ENCODE results near the gene PPA2. TPM values are rescaled to one million over a fixed set of nuclear protein-coding genes. Genes with fewer than 3 reads are reported as not detected.

PPA2 gene
- total and polyA plus RNA-seq, 2 donors (not counting 1 experiment from before 2014, with no cell fraction given) = 74.6 to 82.6 TPM

- Histone ChIP-seq H3K36me3 (ENCODE audit: control insufficient read depth, insufficient read depth, low read length) (no peaks in the 10 kb centered on the region), H4K20me1 (ENCODE audit: control insufficient read depth, extremely low read depth, insufficient read depth, low read length) (no peaks in the 10 kb centered on the region), H2AFZ (ENCODE audit: low read length) (no peak overlapping the region), H3K9me3 (ENCODE audit: control insufficient read depth, insufficient read depth, low read depth, low read length) (no peaks in the 10 kb centered on the region), H3K27ac (ENCODE audit: insufficient read depth, low read length) (no peak overlapping the region), H3K27me3 (ENCODE audit: control insufficient read depth, insufficient read depth, low read length) (no peaks in the 10 kb centered on the region), H3K4me1 (ENCODE audit: control insufficient read depth, extremely low read depth, insufficient read depth, low read length) (no peaks in the 10 kb centered on the region), H3K79me2 (ENCODE audit: control insufficient read depth, insufficient read depth, low read length) (no peaks in the 10 kb centered on the region), H3K4me2 (ENCODE audit: extremely low read depth, insufficient read depth, low read length) (no peak overlapping the region), H3K9ac (ENCODE audit: insufficient read depth, low read length) (no peak overlapping the region), H3K4me3 (replicated peaks in 1 of 4; ENCODE audit: control extremely low read depth in 1 of 4, insufficient read depth in 1 of 4, low read depth in 3 of 4, low read length in 4 of 4) (no peak overlapping the region)
- TF ChIP-seq, protein P1, sequence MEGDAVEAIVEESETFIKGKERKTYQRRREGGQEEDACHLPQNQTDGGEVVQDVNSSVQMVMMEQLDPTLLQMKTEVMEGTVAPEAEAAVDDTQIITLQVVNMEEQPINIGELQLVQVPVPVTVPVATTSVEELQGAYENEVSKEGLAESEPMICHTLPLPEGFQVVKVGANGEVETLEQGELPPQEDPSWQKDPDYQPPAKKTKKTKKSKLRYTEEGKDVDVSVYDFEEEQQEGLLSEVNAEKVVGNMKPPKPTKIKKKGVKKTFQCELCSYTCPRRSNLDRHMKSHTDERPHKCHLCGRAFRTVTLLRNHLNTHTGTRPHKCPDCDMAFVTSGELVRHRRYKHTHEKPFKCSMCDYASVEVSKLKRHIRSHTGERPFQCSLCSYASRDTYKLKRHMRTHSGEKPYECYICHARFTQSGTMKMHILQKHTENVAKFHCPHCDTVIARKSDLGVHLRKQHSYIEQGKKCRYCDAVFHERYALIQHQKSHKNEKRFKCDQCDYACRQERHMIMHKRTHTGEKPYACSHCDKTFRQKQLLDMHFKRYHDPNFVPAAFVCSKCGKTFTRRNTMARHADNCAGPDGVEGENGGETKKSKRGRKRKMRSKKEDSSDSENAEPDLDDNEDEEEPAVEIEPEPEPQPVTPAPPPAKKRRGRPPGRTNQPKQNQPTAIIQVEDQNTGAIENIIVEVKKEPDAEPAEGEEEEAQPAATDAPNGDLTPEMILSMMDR (conservative IDR thresholded peaks at IDR 0.05 in 1 of 2, IDR thresholded peaks at IDR 0.05 in 1 of 2; ENCODE audit: low read depth in 1 of 2, low read length in 2 of 2) = no peak
- TF ChIP-seq EZH2 (IDR thresholded peaks at IDR 0.05; ENCODE audit: low read length, missing control alignments) = no peak
- no peak for DNase-seq (ENCODE audit: low read depth in 2 of 2)
Observed at GRCh38 chr4:105451346-105451745, 22.5 kb downstream of the PPA2 start.

- H4K20me1 ChIP-seq (ENCODE audit: control insufficient read depth, extremely low read depth, insufficient read depth, low read length) = no peaks in the 10 kb centered on the region
- H2AFZ ChIP-seq (ENCODE audit: low read length) = no peak overlapping the region
- H3K4me3 ChIP-seq (replicated peaks in 1 of 4; ENCODE audit: control extremely low read depth in 1 of 4, insufficient read depth in 1 of 4, low read depth in 3 of 4, low read length in 4 of 4) = no peak overlapping the region
- TF ChIP-seq EZH2 (IDR thresholded peaks at IDR 0.05; ENCODE audit: low read length, missing control alignments) = no peak
- TF ChIP-seq, protein P1 (conservative IDR thresholded peaks at IDR 0.05 in 1 of 2, IDR thresholded peaks at IDR 0.05 in 1 of 2; ENCODE audit: low read depth in 1 of 2, low read length in 2 of 2) = no peak
- no peaks in the 10 kb centered on the region for H3K27me3 ChIP-seq (ENCODE audit: control insufficient read depth, insufficient read depth, low read length)
- no peak overlapping the region for H3K9ac ChIP-seq (ENCODE audit: insufficient read depth, low read length)
- H3K4me1 ChIP-seq (ENCODE audit: control insufficient read depth, extremely low read depth, insufficient read depth, low read length) = no peaks in the 10 kb centered on the region
- H3K36me3 ChIP-seq (ENCODE audit: control insufficient read depth, insufficient read depth, low read length) = peaks cover 1% of the 10 kb centered on the region
- no peaks in the 10 kb centered on the region for H3K79me2 ChIP-seq (ENCODE audit: control insufficient read depth, insufficient read depth, low read length)
- no peaks in the 10 kb centered on the region for H3K9me3 ChIP-seq (ENCODE audit: control insufficient read depth, insufficient read depth, low read depth, low read length)
- peak in 1 of 2 donors; percentile 32 for DNase-seq (ENCODE audit: low read depth in 2 of 2)
- H3K4me2 ChIP-seq (ENCODE audit: extremely low read depth, insufficient read depth, low read length) = no peak overlapping the region
- H3K27ac ChIP-seq (ENCODE audit: insufficient read depth, low read length) = no peak overlapping the region
Observed at GRCh38 chr4:105440890-105441289, 33.0 kb downstream of the PPA2 start.

- Histone ChIP-seq H3K4me1 (ENCODE audit: control insufficient read depth, extremely low read depth, insufficient read depth, low read length) (no peaks in the 10 kb centered on the region), H3K79me2 (ENCODE audit: control insufficient read depth, insufficient read depth, low read length) (no peaks in the 10 kb centered on the region), H3K4me2 (ENCODE audit: extremely low read depth, insufficient read depth, low read length) (no peak overlapping the region), H3K4me3 (replicated peaks in 1 of 4; ENCODE audit: control extremely low read depth in 1 of 4, insufficient read depth in 1 of 4, low read depth in 3 of 4, low read length in 4 of 4) (no peak overlapping the region), H3K27me3 (ENCODE audit: control insufficient read depth, insufficient read depth, low read length) (no peaks in the 10 kb centered on the region), H3K9ac (ENCODE audit: insufficient read depth, low read length) (no peak overlapping the region), H3K36me3 (ENCODE audit: control insufficient read depth, insufficient read depth, low read length) (peaks cover 1% of the 10 kb centered on the region), H2AFZ (ENCODE audit: low read length) (no peak overlapping the region), H3K27ac (ENCODE audit: insufficient read depth, low read length) (no peak overlapping the region), H4K20me1 (ENCODE audit: control insufficient read depth, extremely low read depth, insufficient read depth, low read length) (no peaks in the 10 kb centered on the region), H3K9me3 (ENCODE audit: control insufficient read depth, insufficient read depth, low read depth, low read length) (no peaks in the 10 kb centered on the region)
- no peak for DNase-seq (ENCODE audit: low read depth in 2 of 2)
- no peak for TF ChIP-seq EZH2 (IDR thresholded peaks at IDR 0.05; ENCODE audit: low read length, missing control alignments)
- TF ChIP-seq, protein P1 (conservative IDR thresholded peaks at IDR 0.05 in 1 of 2, IDR thresholded peaks at IDR 0.05 in 1 of 2; ENCODE audit: low read depth in 1 of 2, low read length in 2 of 2) = no peak
Observed at GRCh38 chr4:105437637-105438036, 36.2 kb downstream of the PPA2 start.

Measured in fibroblast of lung (primary cell).